B cell (primary cell): ENCODE data around the gene EHBP1L1.

Experiments
- CTCF ChIP-seq: fragments of 200-600 bp; IDR thresholded peaks from one replicate; pipeline ENCODE4 v1.8.0; 2022; ENCODE audit warnings: antibody characterized with exemption, mild to moderate bottlenecking
- EZH2 ChIP-seq: IDR thresholded peaks from 2 replicates; pipeline ENCODE4 v1.6.1; 2012; ENCODE audit warnings: borderline replicate concordance, low read depth, mild to moderate bottlenecking, moderate library complexity, low read length; ENCODE audit not compliant: insufficient read depth, poor library complexity, severe bottlenecking

- TF ChIP-seq CTCF = no peak
- TF ChIP-seq EZH2 = no peak
Observed at GRCh38 chr11:65574811-65575567, 864 bp upstream of the EHBP1L1 start.
